Pancreas (tissue), 10 donors: ENCODE results near the gene TMEM54. TPM values are rescaled to one million over a fixed set of nuclear protein-coding genes. Genes with fewer than 3 reads are reported as not detected.

Experiments used
- ATAC-seq, 4 donors: fragments of 200-7000 bp; cut with Tn5 transposase; one replicate each; pipeline versions ENCODE4 v1.8.0 to v1.9.1; 2020; ENCODE audit warnings: mild to moderate bottlenecking in 4 of 4, moderate library complexity in 4 of 4
- DNase-seq, 6 donors: peaks; one replicate each; pipeline ENCODE4 v3.0.0-alpha.2; 2020
- FAIRE-seq: peaks from 2 replicates; lab custom pipeline; 2012; peaks lifted over from hg19 to GRCh38; lab: Jason Lieb, UNC
- H3K27ac ChIP-seq, 4 donors: fragments of 200-600 bp; sonication (generic); 1 replicate in 3 of 4; 2 replicates in 1 of 4; pipeline versions ENCODE4 v1.5.0 to v1.8.0; 2020
- H3K27me3 ChIP-seq, 4 donors: fragments of 200-600 bp; one replicate each; pipeline ENCODE4 v1.8.0; 2021
- H3K36me3 ChIP-seq, 3 donors: fragments of 200-600 bp; sonication (generic) in 1 of 3; one replicate each; pipeline versions ENCODE4 v1.5.0 to v1.8.0; 2020 to 2021
- H3K4me1 ChIP-seq, 3 donors: fragments of 200-600 bp; one replicate each; pipeline ENCODE4 v1.8.0; 2021
- H3K4me3 ChIP-seq, 4 donors: fragments of 200-600 bp; sonication (generic) in 2 of 4; one replicate each; pipeline versions ENCODE4 v1.5.0 to v1.8.0; 2020 to 2021
- H3K9me3 ChIP-seq, 4 donors: fragments of 200-600 bp; one replicate each; pipeline ENCODE4 v1.8.0; 2021
- CTCF ChIP-seq, 4 donors: fragments of 200-600 bp; sonication (generic) in 3 of 4; IDR thresholded peaks; one replicate each; pipeline versions ENCODE4 v1.5.0 to v1.8.0; 2021; ENCODE audit warnings: antibody characterized with exemption in 4 of 4
- WGBS, 2 donors: extraction: QIAGEN DNeasy Blood & Tissue Kit; methylation state at CpG; one replicate each; pipeline ENCODE4 v1.1.7; 2013; 5-methylcytosine and 5-hydroxymethylcytosine counted together
- intact Hi-C, 3 donors: fragments of 100-400 bp; cut with DNase I; formaldehyde crosslinking; loops; one replicate each; pipeline versions ENCODE4 v1.11.1 to v1.14.2; 2022
- polyA plus RNA-seq, 2 donors: library from polyadenylated mRNA; stranded (reverse); fragments of 200-250 nt; gene quantifications; one replicate each; pipeline ENCODE4 v1.2.3, GENCODE V29; 2013
- total RNA-seq, 6 donors: library from RNA; stranded (reverse); fragmentation: NEBNext Ultra II Directional in 4 of 6; extraction: Animal tissue kit (Norgen Biotek cat#: 25700) in 4 of 6; gene quantifications; one replicate each; pipeline versions ENCODE4 v1.2.1 to v1.2.4, GENCODE V29; 2021 to 2023
- donor health status: healthy with polysubstance abuse.
- donor health status: DM: no; HTN: no; CAD: no; lungs with moderate emphysema.
- donor health status: DM: no; HTN: no; CAD: no.
- donor health status: control.
- donor health status: control.
- donor health status: Bipolar disorder and iron deficiency.
- donor health status: DM: yes; HTN: yes; CAD: no.
- donor health status: DM: no; HTN: no; CAD: no.
- donor health status: DM: no; HTN: no; CAD: no.
- donor health status: DM: yes; HTN: yes; CAD: no.

Gene TMEM54
- total and polyA plus RNA-seq, 8 donors, result 11.9 to 39.5 (median 23.6) TPM

GRCh38 chr1:32863218-32863880 lies 37.8 kb downstream of the TMEM54 start:
- intact Hi-C loops, result loop anchor here in 1 of 3 donors (10.0 kb wide), 1 partner anchor 89 kb away; no protein-coding TSS in a partner anchor
- H3K27ac ChIP-seq, result no peak overlapping the region
- no peaks in the 10 kb centered on the region for H3K36me3 ChIP-seq
- no peaks in the 10 kb centered on the region for H3K4me1 ChIP-seq
- 97 to 98% methylated on average over 4 of the region's 4 CpGs for WGBS, 2 donors
- H3K4me3 ChIP-seq, result no peak overlapping the region
- no peaks in the 10 kb centered on the region for H3K9me3 ChIP-seq
- FAIRE-seq (no peak), DNase-seq (no peak), ATAC-seq (no peak)
- no peak for TF ChIP-seq CTCF (IDR thresholded peaks at IDR 0.05)
- H3K27me3 ChIP-seq, result no peaks in the 10 kb centered on the region

GRCh38 chr1:32861904-32862695 lies 39.1 kb downstream of the TMEM54 start:
- TF ChIP-seq CTCF (IDR thresholded peaks at IDR 0.05), result no peak
- ATAC-seq (no peak), DNase-seq (no peak), FAIRE-seq (no peak)
- no peak overlapping the region for H3K4me3 ChIP-seq
- H3K27me3 ChIP-seq, result no peaks in the 10 kb centered on the region
- no peaks in the 10 kb centered on the region for H3K9me3 ChIP-seq
- no peak overlapping the region for H3K27ac ChIP-seq
- WGBS, 2 donors, result 88 to 91% methylated on average over 3 of the region's 3 CpGs
- H3K4me1 ChIP-seq, result no peaks in the 10 kb centered on the region
- H3K36me3 ChIP-seq, result no peaks in the 10 kb centered on the region
- intact Hi-C loops, result loop anchor here in 1 of 3 donors (10.0 kb wide), 1 partner anchor 87 kb away; no protein-coding TSS in a partner anchor

GRCh38 chr1:32860566-32860965 lies 40.6 kb downstream of the TMEM54 start:
- Histone ChIP-seq H3K4me3 (no peak overlapping the region), H3K27me3 (no peaks in the 10 kb centered on the region), H3K27ac (no peak overlapping the region), H3K36me3 (peaks cover 0 to 9% (median 0%) of the 10 kb centered on the region in 3 donors), H3K4me1 (no peaks in the 10 kb centered on the region), H3K9me3 (no peaks in the 10 kb centered on the region)
- intact Hi-C loops, result loop anchor here in 1 of 3 donors (10.0 kb wide), 1 partner anchor 86 kb away; no protein-coding TSS in a partner anchor
- ATAC-seq, result no peak
- FAIRE-seq, result no peak
- no peak for TF ChIP-seq CTCF (IDR thresholded peaks at IDR 0.05)
- DNase-seq, result no peak

- no peaks in the 10 kb centered on the region for H3K9me3 ChIP-seq
- peaks cover 0 to 9% (median 0%) of the 10 kb centered on the region in 3 donors for H3K36me3 ChIP-seq
- H3K4me3 ChIP-seq, result no peak overlapping the region
- no peak for DNase-seq
- H3K27me3 ChIP-seq, result no peaks in the 10 kb centered on the region
- H3K4me1 ChIP-seq, result no peaks in the 10 kb centered on the region
- WGBS, 2 donors, result 91 to 100% methylated on average over 2 of the region's 2 CpGs
- intact Hi-C loops, result loop anchor here in 1 of 3 donors (10.0 kb wide), 1 partner anchor 85 kb away; no protein-coding TSS in a partner anchor
- no peak overlapping the region for H3K27ac ChIP-seq
- no peak for TF ChIP-seq CTCF (IDR thresholded peaks at IDR 0.05)
- no peak for FAIRE-seq
- no peak for ATAC-seq
Measured at GRCh38 chr1:32859915-32860314, 41.3 kb downstream of the TMEM54 start.
